Body of pancreas (tissue), 4 donors: ENCODE results near the gene AFDN. TPM values are rescaled to one million over a fixed set of nuclear protein-coding genes. Genes with fewer than 3 reads are reported as not detected.
A peak's percentile ranks its signal among the peaks of the same experiment; 100 is the strongest.

Experiments used
- ATAC-seq: fragments of 150-250 bp; one replicate; pipeline ENCODE4 v1.9.1; 2016
- DNase-seq, 4 donors: peaks; one replicate each; pipeline ENCODE4 v3.0.0-alpha.2; 2019
- H3K27ac ChIP-seq, 4 donors: fragments of 200-600 bp; sonication (generic); 1 replicate in 3 of 4; 2 replicates in 1 of 4; pipeline versions ENCODE4 v1.5.1 to v1.6.1; 2016 to 2019; ENCODE audit warnings: mild to moderate bottlenecking in 1 of 4, mixed read lengths in 1 of 4, moderate library complexity in 1 of 4
- H3K27me3 ChIP-seq, 2 donors: fragments of 200-600 bp; sonication (generic); one replicate each; pipeline ENCODE4 v1.6.0; 2016; ENCODE audit warnings: mild to moderate bottlenecking in 1 of 2
- H3K36me3 ChIP-seq, 2 donors: fragments of 200-600 bp; sonication (generic); replicated peaks in 1 of 2; 2 replicates each; pipeline ENCODE4 v1.5.1; 2016; ENCODE audit warnings: low read depth in 2 of 2; ENCODE audit not compliant: insufficient read depth in 1 of 2
- H3K4me1 ChIP-seq: fragments of 200-600 bp; sonication (generic); one replicate; pipeline ENCODE4 v1.6.0; 2016
- H3K4me3 ChIP-seq, 2 donors: fragments of 200-600 bp; sonication (generic); 1 replicate in 1 of 2; 2 replicates in 1 of 2; pipeline ENCODE4 v1.5.1; 2016 to 2019
- H3K9me3 ChIP-seq, 3 donors: fragments of 200-600 bp; sonication (generic); 1 replicate in 2 of 3; 2 replicates in 1 of 3; pipeline ENCODE4 v1.5.1; 2016
- CTCF ChIP-seq, 7 experiments: fragments of 450-650 bp in 4 of 7; fragments of 200-600 bp in 3 of 7; sonication (generic) in 3 of 7; IDR thresholded peaks; one replicate each; pipeline ENCODE4 v1.5.1; 2016 to 2019; ENCODE audit warnings: antibody characterized with exemption in 7 of 7
- POLR2A ChIP-seq, 3 donors: fragments of 450-650 bp; IDR thresholded peaks; one replicate each; pipeline ENCODE4 v1.6.1; 2016; ENCODE audit warnings: antibody characterized with exemption in 3 of 3, mild to moderate bottlenecking in 2 of 3
- WGBS, 2 donors: methylation state at CpG; one replicate each; pipeline ENCODE4 v1.1.5; 2017; 5-methylcytosine and 5-hydroxymethylcytosine counted together
- intact Hi-C: fragments of 100-400 bp; cut with DNase I; formaldehyde crosslinking; loops from one replicate; pipeline ENCODE4 v1.15.1; 2023
- total RNA-seq, 2 donors: library from RNA; depleted of rRNA; stranded (reverse); fragments of >200 nt; gene quantifications; one replicate each; pipeline ENCODE4 v1.1.0, GENCODE V29; 2016

Gene AFDN
- total RNA-seq, 2 donors from 2014 or later: 160 to 195 TPM

GRCh38 chr6:167933290-167933689 lies 106.6 kb downstream of the AFDN start:
- H3K36me3 ChIP-seq: peaks cover 0 to 4% of the 10 kb centered on the region in 2 donors
- peaks cover 21% of the 10 kb centered on the region for H3K4me1 ChIP-seq
- DNase-seq (no peak), ATAC-seq (peak; percentile 26)
- intact Hi-C loops: no loop called here
- no peaks in the 10 kb centered on the region for H3K9me3 ChIP-seq
- no peaks in the 10 kb centered on the region for H3K27me3 ChIP-seq
- WGBS, 2 donors: 43 to 51% methylated on average over 3 of the region's 3 CpGs
- H3K4me3 ChIP-seq: no peak overlapping the region
- no peak for TF ChIP-seq POLR2A (IDR thresholded peaks at IDR 0.05)
- TF ChIP-seq CTCF (IDR thresholded peaks at IDR 0.05): no peak
- peak overlapping the region; percentile 62 to 84 (median 80) for H3K27ac ChIP-seq

GRCh38 chr6:167933847-167934246 lies 107.1 kb downstream of the AFDN start:
- intact Hi-C loops: no loop called here
- DNase-seq (peak in 1 of 4 donors; percentile 22), ATAC-seq (no peak)
- H3K4me1 ChIP-seq: peaks cover 21% of the 10 kb centered on the region
- no peaks in the 10 kb centered on the region for H3K9me3 ChIP-seq
- H3K4me3 ChIP-seq: no peak overlapping the region
- H3K27me3 ChIP-seq: no peaks in the 10 kb centered on the region
- WGBS, 2 donors: 93 to 95% methylated on average over 5 to 7 of the region's 7 CpGs
- H3K27ac ChIP-seq: peak overlapping the region in 1 of 4 donors; percentile 84
- H3K36me3 ChIP-seq: peaks cover 0 to 2% of the 10 kb centered on the region in 2 donors
- TF ChIP-seq POLR2A (IDR thresholded peaks at IDR 0.05): no peak
- no peak for TF ChIP-seq CTCF (IDR thresholded peaks at IDR 0.05)

- Histone ChIP-seq H3K27me3 (no peaks in the 10 kb centered on the region), H3K4me3 (no peak overlapping the region), H3K9me3 (no peaks in the 10 kb centered on the region), H3K27ac (peak overlapping the region in 2 of 4 donors; percentile 2 to 32), H3K36me3 (peaks cover 0 to 2% of the 10 kb centered on the region in 2 donors), H3K4me1 (peaks cover 21% of the 10 kb centered on the region)
- ATAC-seq: no peak
- intact Hi-C loops: no loop called here
- TF ChIP-seq POLR2A (IDR thresholded peaks at IDR 0.05): no peak
- no peak for TF ChIP-seq CTCF (IDR thresholded peaks at IDR 0.05)
- no peak for DNase-seq
- WGBS, 2 donors: 56 to 72% methylated on average over 7 of the region's 7 CpGs
Observed at GRCh38 chr6:167934426-167934864, 107.7 kb downstream of the AFDN start.

GRCh38 chr6:167936051-167936450 lies 109.3 kb downstream of the AFDN start:
- peaks cover 0 to 2% of the 10 kb centered on the region in 2 donors for H3K36me3 ChIP-seq
- DNase-seq (no peak), ATAC-seq (no peak)
- no peak overlapping the region for H3K4me3 ChIP-seq
- 83 to 84% methylated on average over 2 of the region's 2 CpGs for WGBS, 2 donors
- no peaks in the 10 kb centered on the region for H3K9me3 ChIP-seq
- H3K4me1 ChIP-seq: peaks cover 21% of the 10 kb centered on the region
- TF ChIP-seq CTCF (IDR thresholded peaks at IDR 0.05) (no peak), POLR2A (IDR thresholded peaks at IDR 0.05) (no peak)
- no peak overlapping the region for H3K27ac ChIP-seq
- intact Hi-C loops: no loop called here
- H3K27me3 ChIP-seq: no peaks in the 10 kb centered on the region

GRCh38 chr6:167937301-167937700 lies 110.6 kb downstream of the AFDN start:
- intact Hi-C loops: no loop called here
- no peaks in the 10 kb centered on the region for H3K9me3 ChIP-seq
- H3K36me3 ChIP-seq: peaks cover 0 to 2% of the 10 kb centered on the region in 2 donors
- ATAC-seq (no peak), DNase-seq (no peak)
- no peaks in the 10 kb centered on the region for H3K27me3 ChIP-seq
- H3K27ac ChIP-seq: no peak overlapping the region
- no peak for TF ChIP-seq CTCF (IDR thresholded peaks at IDR 0.05)
- WGBS, 2 donors: 91 to 96% methylated on average over 2 of the region's 2 CpGs
- H3K4me3 ChIP-seq: no peak overlapping the region
- peaks cover 12% of the 10 kb centered on the region for H3K4me1 ChIP-seq
